HCT116 (cell line): ENCODE data around the gene NDUFS8. TPM values are rescaled to one million over a fixed set of nuclear protein-coding genes. Genes with fewer than 3 reads are reported as not detected.

Experiments
- ATAC-seq: fragments of 200-7000 bp; cut with Tn5 transposase; 2 replicates; pipeline ENCODE4 v1.9.1; 2020; ENCODE audit warnings: mild to moderate bottlenecking, moderate library complexity
- BruUV-seq: library from RNA; stranded (reverse); fragments of 400-500 nt; replicated peaks from 2 replicates; lab custom pipeline; 2021; lab: Mats Ljungman, UMichigan
- CTCF ChIA-PET: fragments of 300-600 bp; sonication (Branson Sonifier 250); formaldehyde crosslinking; loops from one replicate; lab custom pipeline; 2021; ENCODE audit warnings: antibody characterized with exemption; lab: Charles Lee
- POLR2A ChIA-PET: fragments of 300-600, 350-600 bp; sonication (Branson Sonifier 250); formaldehyde crosslinking; loops from one replicate; lab custom pipeline; 2021; ENCODE audit warnings: antibody characterized with exemption; lab: Charles Lee
- RAD21 ChIA-PET, 2 experiments: fragments of 300-600 bp; sonication (Branson Sonifier 250); formaldehyde crosslinking; loops; one replicate each; lab custom pipeline; 2023; ENCODE audit warnings: low total read pairs in 2 of 2; ENCODE audit not compliant: uncharacterized antibody in 2 of 2, unreplicated experiment in 2 of 2, low non-redundant PET in 1 of 2; lab: Charles Lee
- DNase-seq: peaks from one replicate; pipeline ENCODE4 v3.0.0-alpha.2; 2010; ENCODE audit warnings: low read depth, low spot score
- H2AFZ ChIP-seq: fragments of 200-600 bp; shearing (Covaris generic), sonication (generic); 2 replicates; pipeline ENCODE4 v1.6.1; 2017; ENCODE audit warnings: low read depth, mixed run types, mixed read lengths, antibody characterized with exemption, low read length; ENCODE audit not compliant: poor library complexity, severe bottlenecking
- H3K27ac ChIP-seq: 2 replicates; pipeline ENCODE4 v1.5.1; 2012; ENCODE audit warnings: low read depth, low read length
- H3K27me3 ChIP-seq: fragments of 200-600 bp; sonication (generic); 2 replicates; pipeline ENCODE4 v1.6.1; 2016; ENCODE audit warnings: mixed run types, low read length, mixed read lengths; ENCODE audit not compliant: insufficient read depth
- H3K36me3 ChIP-seq, 2 experiments: fragments of 200-500 bp in 1 of 2; fragments of 200-600 bp in 1 of 2; sonication (Bioruptor generic) in 1 of 2; sonication (generic) in 1 of 2; 2 replicates each; pipeline versions ENCODE4 v1.5.1 to v1.6.1; 2014 to 2016; ENCODE audit warnings: low read length in 2 of 2, inconsistent platforms in 1 of 2, mixed read lengths in 1 of 2, mixed run types in 1 of 2; ENCODE audit not compliant: insufficient read depth in 2 of 2, control insufficient read depth in 1 of 2
- H3K4me1 ChIP-seq, 2 experiments: fragments of 200-600 bp in 1 of 2; sonication (generic) in 1 of 2; 2 replicates each; pipeline versions ENCODE4 v1.5.1 to v1.6.1; 2012 to 2017; ENCODE audit warnings: low read length in 2 of 2, inconsistent platforms in 1 of 2, mild to moderate bottlenecking in 1 of 2, mixed read lengths in 1 of 2, mixed run types in 1 of 2, moderate library complexity in 1 of 2; ENCODE audit not compliant: insufficient read depth in 2 of 2, control insufficient read depth in 1 of 2
- H3K4me2 ChIP-seq: fragments of 200-600 bp; sonication (generic); 2 replicates; pipeline ENCODE4 v1.6.1; 2017; ENCODE audit warnings: mixed run types, low read length, mixed read lengths
- H3K4me3 ChIP-seq, 2 experiments: fragments of 200-600 bp in 1 of 2; sonication (generic) in 1 of 2; replicated peaks in 1 of 2; 2 replicates each; pipeline ENCODE4 v1.5.1; 2011 to 2016; ENCODE audit warnings: low read length in 2 of 2, control low read depth in 1 of 2, low read depth in 1 of 2, mild to moderate bottlenecking in 1 of 2, mixed read lengths in 1 of 2, mixed run types in 1 of 2
- H3K79me2 ChIP-seq: fragments of 200-600 bp; sonication (generic); 2 replicates; pipeline ENCODE4 v1.6.1; 2017; ENCODE audit warnings: mild to moderate bottlenecking, mixed run types, low read length, moderate library complexity, mixed read lengths; ENCODE audit not compliant: insufficient read depth
- H3K9ac ChIP-seq: fragments of 200-600 bp; sonication (generic); 2 replicates; pipeline ENCODE4 v1.6.1; 2016; ENCODE audit warnings: low read length, mixed read lengths
- H3K9me2 ChIP-seq: fragments of 200-600 bp; sonication (generic), shearing (Covaris generic); 2 replicates; pipeline ENCODE4 v1.6.1; 2017; ENCODE audit warnings: mixed run types, mild to moderate bottlenecking, moderate library complexity; ENCODE audit not compliant: insufficient read depth
- H3K9me3 ChIP-seq, 2 experiments: fragments of 200-500 bp in 1 of 2; fragments of 200-600 bp in 1 of 2; sonication (Bioruptor generic) in 1 of 2; sonication (generic) in 1 of 2; 2 replicates each; pipeline ENCODE4 v1.6.1; 2014 to 2017; ENCODE audit warnings: low read length in 2 of 2, mixed read lengths in 2 of 2, inconsistent platforms in 1 of 2, low read depth in 1 of 2, mild to moderate bottlenecking in 1 of 2, mixed run types in 1 of 2, moderate library complexity in 1 of 2; ENCODE audit not compliant: control insufficient read depth in 1 of 2, insufficient read depth in 1 of 2
- H4K20me1 ChIP-seq: fragments of 200-600 bp; sonication (generic), shearing (Covaris generic); 2 replicates; pipeline ENCODE4 v1.6.1; 2017; ENCODE audit warnings: mixed run types, mild to moderate bottlenecking, moderate library complexity; ENCODE audit not compliant: insufficient read depth
- CBX3 ChIP-seq: IDR thresholded peaks from 2 replicates; pipeline ENCODE4 v1.6.1; 2012; ENCODE audit warnings: low read depth
- CTCF ChIP-seq, 3 experiments: fragments of 200-600 bp in 1 of 3; sonication (generic) in 1 of 3; IDR thresholded peaks in 2 of 3; conservative IDR thresholded peaks in 1 of 3; 2 replicates each; pipeline ENCODE4 v1.5.1; 2012 to 2017; ENCODE audit warnings: low read depth in 2 of 3, low read length in 2 of 3, antibody characterized with exemption in 1 of 3, borderline replicate concordance in 1 of 3, control low read depth in 1 of 3, mild to moderate bottlenecking in 1 of 3, mixed read lengths in 1 of 3, mixed run types in 1 of 3, moderate library complexity in 1 of 3; ENCODE audit not compliant: insufficient read depth in 1 of 3
- EGR1 ChIP-seq: IDR thresholded peaks from 2 replicates; pipeline ENCODE4 v1.6.1; 2012; ENCODE audit warnings: low read depth
- ELF1 ChIP-seq: IDR thresholded peaks from 2 replicates; pipeline ENCODE4 v1.6.1; 2012; ENCODE audit warnings: low read depth, borderline replicate concordance
- EZH2phosphoT487 ChIP-seq: fragments of 200-600 bp; IDR thresholded peaks from 2 replicates; pipeline ENCODE4 v1.6.1; 2018; ENCODE audit warnings: antibody characterized with exemption, borderline replicate concordance
- JUND ChIP-seq: IDR thresholded peaks from 2 replicates; pipeline ENCODE4 v1.6.1; 2012
- POLR2A ChIP-seq: IDR thresholded peaks from 2 replicates; pipeline ENCODE4 v1.7.0; 2011; ENCODE audit warnings: borderline replicate concordance; ENCODE audit not compliant: insufficient read depth, insufficient read length; ENCODE audit errors: extremely low read depth
- POLR2AphosphoS5 ChIP-seq: IDR thresholded peaks from 2 replicates; pipeline ENCODE4 v1.6.1; 2011; ENCODE audit warnings: mild to moderate bottlenecking, low read depth, low read length, moderate library complexity
- SIN3A ChIP-seq: IDR thresholded peaks from 2 replicates; pipeline ENCODE4 v1.6.1; 2012; ENCODE audit warnings: low read depth
- SRF ChIP-seq: IDR thresholded peaks from 2 replicates; pipeline ENCODE4 v1.6.1; 2012; ENCODE audit warnings: low read depth
- TCF7L2 ChIP-seq: IDR thresholded peaks from 2 replicates; pipeline ENCODE4 v1.7.0; 2011; ENCODE audit warnings: borderline replicate concordance, inconsistent platforms; ENCODE audit not compliant: insufficient read depth, insufficient read length; ENCODE audit errors: extremely low read depth
- YY1 ChIP-seq: IDR thresholded peaks from 2 replicates; pipeline ENCODE4 v1.6.1; 2011; ENCODE audit warnings: low read length, low read depth, moderate library complexity, mild to moderate bottlenecking; ENCODE audit not compliant: insufficient replicate concordance; ENCODE audit errors: extremely low read depth
- ZBTB33 ChIP-seq: IDR thresholded peaks from 2 replicates; pipeline ENCODE4 v1.6.1; 2011; ENCODE audit warnings: mild to moderate bottlenecking, low read length, moderate library complexity; ENCODE audit not compliant: insufficient replicate concordance; ENCODE audit errors: extremely low read depth
- ZFX ChIP-seq: fragments of 450-650 bp; IDR thresholded peaks from 2 replicates; pipeline ENCODE4 v1.6.1; 2017
- ZNF274 ChIP-seq: fragments of 200-500 bp; sonication (Bioruptor generic); IDR thresholded peaks from 2 replicates; pipeline ENCODE4 v1.6.1; 2014; ENCODE audit warnings: mild to moderate bottlenecking, low read depth, low read length, inconsistent platforms
- intact Hi-C: fragments of 100-400 bp; cut with micrococcal nuclease; formaldehyde crosslinking; loops from 2 replicates; pipeline ENCODE4 v1.10.0; 2022
- total RNA-seq: library from RNA; stranded (reverse); gene quantifications from one replicate; pipeline ENCODE4 v1.2.1, GENCODE V29; 2021; ENCODE audit not compliant: unreplicated experiment
- TF ChIP-seq, protein P1 (sequence below): IDR thresholded peaks from 2 replicates; pipeline ENCODE4 v1.6.1; 2012
- TF ChIP-seq, protein P2 (sequence below): IDR thresholded peaks from 2 replicates; pipeline ENCODE4 v1.6.1; 2012; ENCODE audit warnings: low read depth
- TF ChIP-seq, protein P3 (sequence below): IDR thresholded peaks from 2 replicates; pipeline ENCODE4 v1.6.1; 2012

Gene NDUFS8
- total RNA-seq, 1 experiment from 2014 or later: 189 TPM

DNA sequence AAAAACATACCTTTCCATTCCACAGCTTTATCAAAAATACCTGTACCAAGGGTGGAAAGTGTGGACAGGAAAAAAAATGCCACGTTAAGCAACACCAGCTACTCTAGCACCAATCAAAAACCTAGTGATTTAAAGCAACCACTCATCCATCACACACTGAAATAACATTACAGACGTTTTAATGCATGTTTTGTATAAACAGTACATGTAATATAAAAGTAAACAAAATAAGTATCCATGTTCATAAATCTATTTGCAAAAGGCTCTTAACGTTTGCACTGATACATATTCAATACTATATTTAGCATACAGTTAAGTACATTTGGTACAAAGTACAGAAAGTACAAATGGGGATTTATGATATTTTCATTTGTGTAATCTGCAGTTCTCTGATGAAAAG, 52.0 kb downstream of the NDUFS8 start:
- Histone ChIP-seq H3K79me2 (peaks cover 22% of the 10 kb centered on the region; the same call in 1 of the 2 replicates), H3K36me3 (peaks cover 0 to 6% of the 10 kb centered on the region in 2 experiments; a peak in 1 of 4 replicates), H4K20me1 (peaks cover 4% of the 10 kb centered on the region; the same call in 1 of the 2 replicates), H3K27me3 (no peaks in the 10 kb centered on the region), H3K27ac (no peak overlapping the region), H3K4me3 (no peak overlapping the region), H2AFZ (no peak overlapping the region), H3K4me2 (no peak overlapping the region), H3K9me2 (no peaks in the 10 kb centered on the region), H3K9ac (no peak overlapping the region), H3K9me3 (no peaks in the 10 kb centered on the region), H3K4me1 (no peaks in the 10 kb centered on the region; a peak in 1 of 4 replicates)
- RAD21 ChIA-PET: interaction anchor here in 1 of 2 experiments (0.6 kb wide), 1 partner anchor 62 kb away, joined by 3 read pairs; no protein-coding TSS in a partner anchor
- POLR2A ChIA-PET: no interaction called here
- no peak for ATAC-seq
- DNase-seq: no peak
- CTCF ChIA-PET: no interaction called here
- TF ChIP-seq ZNF274 (no peak), SRF (no peak), EGR1 (no peak), ELF1 (no peak), CBX3 (no peak), ZBTB33 (no peak), POLR2A (no peak), JUND (no peak), POLR2AphosphoS5 (no peak), TCF7L2 (no peak), ZFX (no peak), SIN3A (no peak), CTCF (IDR thresholded peaks at IDR 0.05 in 2 of 3, conservative IDR thresholded peaks at IDR 0.05 in 1 of 3; ENCODE audit: borderline replicate concordance in 1 of 3, insufficient read depth in 1 of 3, low read depth in 2 of 3, low read length in 2 of 3) (no peak), YY1 (no peak), EZH2phosphoT487 (no peak)
- TF ChIP-seq, protein P1, sequence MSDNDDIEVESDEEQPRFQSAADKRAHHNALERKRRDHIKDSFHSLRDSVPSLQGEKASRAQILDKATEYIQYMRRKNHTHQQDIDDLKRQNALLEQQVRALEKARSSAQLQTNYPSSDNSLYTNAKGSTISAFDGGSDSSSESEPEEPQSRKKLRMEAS: no peak
- TF ChIP-seq, protein P2, sequence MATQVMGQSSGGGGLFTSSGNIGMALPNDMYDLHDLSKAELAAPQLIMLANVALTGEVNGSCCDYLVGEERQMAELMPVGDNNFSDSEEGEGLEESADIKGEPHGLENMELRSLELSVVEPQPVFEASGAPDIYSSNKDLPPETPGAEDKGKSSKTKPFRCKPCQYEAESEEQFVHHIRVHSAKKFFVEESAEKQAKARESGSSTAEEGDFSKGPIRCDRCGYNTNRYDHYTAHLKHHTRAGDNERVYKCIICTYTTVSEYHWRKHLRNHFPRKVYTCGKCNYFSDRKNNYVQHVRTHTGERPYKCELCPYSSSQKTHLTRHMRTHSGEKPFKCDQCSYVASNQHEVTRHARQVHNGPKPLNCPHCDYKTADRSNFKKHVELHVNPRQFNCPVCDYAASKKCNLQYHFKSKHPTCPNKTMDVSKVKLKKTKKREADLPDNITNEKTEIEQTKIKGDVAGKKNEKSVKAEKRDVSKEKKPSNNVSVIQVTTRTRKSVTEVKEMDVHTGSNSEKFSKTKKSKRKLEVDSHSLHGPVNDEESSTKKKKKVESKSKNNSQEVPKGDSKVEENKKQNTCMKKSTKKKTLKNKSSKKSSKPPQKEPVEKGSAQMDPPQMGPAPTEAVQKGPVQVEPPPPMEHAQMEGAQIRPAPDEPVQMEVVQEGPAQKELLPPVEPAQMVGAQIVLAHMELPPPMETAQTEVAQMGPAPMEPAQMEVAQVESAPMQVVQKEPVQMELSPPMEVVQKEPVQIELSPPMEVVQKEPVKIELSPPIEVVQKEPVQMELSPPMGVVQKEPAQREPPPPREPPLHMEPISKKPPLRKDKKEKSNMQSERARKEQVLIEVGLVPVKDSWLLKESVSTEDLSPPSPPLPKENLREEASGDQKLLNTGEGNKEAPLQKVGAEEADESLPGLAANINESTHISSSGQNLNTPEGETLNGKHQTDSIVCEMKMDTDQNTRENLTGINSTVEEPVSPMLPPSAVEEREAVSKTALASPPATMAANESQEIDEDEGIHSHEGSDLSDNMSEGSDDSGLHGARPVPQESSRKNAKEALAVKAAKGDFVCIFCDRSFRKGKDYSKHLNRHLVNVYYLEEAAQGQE: no peak
- TF ChIP-seq, protein P3, sequence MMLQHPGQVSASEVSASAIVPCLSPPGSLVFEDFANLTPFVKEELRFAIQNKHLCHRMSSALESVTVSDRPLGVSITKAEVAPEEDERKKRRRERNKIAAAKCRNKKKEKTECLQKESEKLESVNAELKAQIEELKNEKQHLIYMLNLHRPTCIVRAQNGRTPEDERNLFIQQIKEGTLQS: no peak
- BruUV-seq: no TSS peak
- intact Hi-C loops: no loop called here
